Peyer's patch (tissue), 4 donors: ENCODE measurements around the gene JAM2. TPM values are rescaled to one million over a fixed set of nuclear protein-coding genes. Genes with fewer than 3 reads are reported as not detected.

Source experiments
- DNase-seq, 3 donors: peaks; one replicate each; pipeline ENCODE4 v3.0.0-alpha.2; 2017 to 2019
- H3K27ac ChIP-seq, 4 donors: fragments of 200-600 bp; sonication (generic); one replicate each; pipeline ENCODE4 v1.5.1; 2016 to 2019
- H3K27me3 ChIP-seq, 2 donors: fragments of 200-600 bp; sonication (generic); one replicate each; pipeline ENCODE4 v1.5.1; 2019
- H3K36me3 ChIP-seq, 3 donors: fragments of 200-600 bp; sonication (generic); one replicate each; pipeline ENCODE4 v1.5.1; 2016 to 2019
- H3K4me1 ChIP-seq, 4 donors: fragments of 200-600 bp; sonication (generic); one replicate each; pipeline ENCODE4 v1.5.1; 2016 to 2019
- H3K4me3 ChIP-seq, 4 donors: fragments of 200-600 bp; sonication (generic); 1 replicate in 3 of 4; 2 replicates in 1 of 4; pipeline ENCODE4 v1.5.1; 2016 to 2019; ENCODE audit warnings: mild to moderate bottlenecking in 1 of 4
- H3K9me3 ChIP-seq, 4 donors: fragments of 200-600 bp; sonication (generic); one replicate each; pipeline ENCODE4 v1.5.1; 2016 to 2019; ENCODE audit warnings: mild to moderate bottlenecking in 1 of 4
- POLR2A ChIP-seq, 2 donors: fragments of 450-650 bp; IDR thresholded peaks; one replicate each; pipeline ENCODE4 v1.5.1; 2017; ENCODE audit warnings: antibody characterized with exemption in 2 of 2, mild to moderate bottlenecking in 2 of 2, moderate library complexity in 2 of 2
- total RNA-seq, 4 donors: library from RNA; depleted of rRNA; stranded (reverse); fragments of >200 nt; gene quantifications; one replicate each; pipeline ENCODE4 v1.1.0, GENCODE V29; 2016
- TF ChIP-seq, protein P1 (sequence below), 6 experiments: fragments of 450-650 bp in 4 of 6; fragments of 200-600 bp in 2 of 6; sonication (generic) in 1 of 6; IDR thresholded peaks; one replicate each; pipeline ENCODE4 v1.5.1; 2017 to 2019; ENCODE audit warnings: antibody characterized with exemption in 6 of 6, mild to moderate bottlenecking in 3 of 6, moderate library complexity in 1 of 6

JAM2 gene
- total RNA-seq, 4 donors from 2014 or later: 4.2 to 23.1 (median 9.2) TPM

DNA sequence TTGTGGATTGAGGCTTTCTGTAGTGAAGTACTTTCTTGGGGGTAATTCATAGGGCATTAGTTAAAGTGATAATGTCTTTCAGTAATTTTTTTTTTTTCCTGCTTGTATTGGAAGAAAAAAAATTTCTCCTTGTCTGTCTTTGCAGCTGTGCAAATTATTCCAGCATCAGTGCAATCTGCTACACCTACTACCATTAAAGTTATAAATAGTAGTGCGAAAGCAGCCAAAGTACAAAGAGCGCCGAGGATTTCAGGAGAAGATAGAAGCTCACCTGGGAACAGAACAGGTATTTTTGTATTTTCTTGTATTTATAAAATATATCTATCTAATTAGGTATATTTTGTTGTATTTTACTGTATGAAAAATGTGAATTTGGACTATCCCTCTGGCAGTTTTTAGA lies 125.0 kb downstream of the JAM2 start:
- Histone ChIP-seq H3K36me3 (peaks cover 0 to 45% (median 0%) of the 10 kb centered on the region in 3 donors), H3K4me3 (no peak overlapping the region), H3K27ac (no peak overlapping the region), H3K9me3 (no peaks in the 10 kb centered on the region), H3K27me3 (no peaks in the 10 kb centered on the region), H3K4me1 (no peaks in the 10 kb centered on the region)
- no peak for TF ChIP-seq POLR2A (IDR thresholded peaks at IDR 0.05)
- TF ChIP-seq, protein P1, sequence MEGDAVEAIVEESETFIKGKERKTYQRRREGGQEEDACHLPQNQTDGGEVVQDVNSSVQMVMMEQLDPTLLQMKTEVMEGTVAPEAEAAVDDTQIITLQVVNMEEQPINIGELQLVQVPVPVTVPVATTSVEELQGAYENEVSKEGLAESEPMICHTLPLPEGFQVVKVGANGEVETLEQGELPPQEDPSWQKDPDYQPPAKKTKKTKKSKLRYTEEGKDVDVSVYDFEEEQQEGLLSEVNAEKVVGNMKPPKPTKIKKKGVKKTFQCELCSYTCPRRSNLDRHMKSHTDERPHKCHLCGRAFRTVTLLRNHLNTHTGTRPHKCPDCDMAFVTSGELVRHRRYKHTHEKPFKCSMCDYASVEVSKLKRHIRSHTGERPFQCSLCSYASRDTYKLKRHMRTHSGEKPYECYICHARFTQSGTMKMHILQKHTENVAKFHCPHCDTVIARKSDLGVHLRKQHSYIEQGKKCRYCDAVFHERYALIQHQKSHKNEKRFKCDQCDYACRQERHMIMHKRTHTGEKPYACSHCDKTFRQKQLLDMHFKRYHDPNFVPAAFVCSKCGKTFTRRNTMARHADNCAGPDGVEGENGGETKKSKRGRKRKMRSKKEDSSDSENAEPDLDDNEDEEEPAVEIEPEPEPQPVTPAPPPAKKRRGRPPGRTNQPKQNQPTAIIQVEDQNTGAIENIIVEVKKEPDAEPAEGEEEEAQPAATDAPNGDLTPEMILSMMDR (IDR thresholded peaks at IDR 0.05): no peak
- DNase-seq: no peak

Other genes starting within 250 kb of the JAM2 start
- 10 to 100 TPM in 3 of 4 donors, 1 to 10 TPM in 1; 5.3 to 18.2 (median 16.1) TPM for gene MRPL39, start 31.8 kb upstream of the JAM2 start, total RNA-seq
- 100 to 1,000 TPM in 2 of 4 donors, 10 to 100 TPM in 2; 45.4 to 116 (median 93.8) TPM for gene ATP5PF, start 95.6 kb downstream of the JAM2 start, total RNA-seq
- gene GABPA, start 95.7 kb downstream of the JAM2 start, total RNA-seq: 10 to 100 TPM; 11.3 to 24.8 (median 21.7) TPM